ENCODE results near the gene CBX6. TPM values are rescaled to one million over a fixed set of nuclear protein-coding genes. Genes with fewer than 3 reads are reported as not detected.
A peak's percentile ranks its signal among the peaks of the same experiment; 100 is the strongest.

The CBX6 gene
- total RNA-seq, 2 experiments from 2014 or later, result 61.4 to 61.8 TPM

DNA sequence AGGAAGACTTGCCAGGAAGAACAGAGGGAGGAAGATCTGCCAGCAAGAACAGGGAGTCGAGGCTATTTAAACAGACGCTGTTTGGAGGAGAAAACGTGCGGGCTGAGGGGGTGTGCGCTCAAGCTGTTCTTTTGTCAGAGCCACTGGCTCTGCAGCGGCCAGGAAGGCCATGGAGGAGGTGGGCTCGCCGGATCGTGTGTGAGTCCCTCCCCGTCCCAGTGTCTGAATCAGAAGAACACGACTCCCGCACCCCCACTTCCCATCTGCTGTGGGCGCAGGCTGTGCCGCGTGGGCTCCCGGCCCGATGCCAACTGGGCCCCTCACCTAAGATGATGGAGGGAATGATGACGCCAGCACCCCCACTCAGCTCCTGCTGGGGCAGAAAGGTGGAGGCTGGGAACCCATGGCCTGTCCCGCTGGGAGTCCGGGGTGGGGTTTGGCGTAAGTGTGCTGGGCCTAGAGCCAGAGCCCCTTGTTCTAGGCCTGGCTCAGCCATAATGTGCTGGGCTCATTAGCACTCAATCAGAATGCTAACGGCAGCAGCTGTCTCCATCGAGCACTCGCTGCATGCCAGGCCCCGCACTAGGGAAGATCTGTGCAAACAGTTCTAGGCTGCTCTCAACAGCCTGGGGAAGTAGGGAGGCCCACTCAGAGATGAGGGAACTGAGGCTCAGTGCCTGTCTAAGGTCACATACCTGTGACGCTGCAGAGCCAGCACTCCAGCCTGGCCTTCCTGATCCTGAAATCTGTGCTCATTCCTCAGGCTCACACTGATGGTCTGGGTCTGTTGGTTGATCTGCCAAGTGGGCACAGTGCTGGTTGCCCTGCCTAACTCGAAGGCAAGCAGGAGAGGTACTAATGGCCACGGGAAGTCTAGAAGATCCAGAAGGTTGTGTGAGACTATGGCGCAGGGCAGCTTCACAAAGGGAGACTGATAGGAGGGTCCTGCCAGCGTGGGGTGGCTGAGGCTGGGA lies 39.7 kb downstream of the CBX6 start:
- ChIA-PET POLR2A (no interaction called here), CTCF (no interaction called here)
- Mint-ChIP-seq H3K4me1 (ENCODE audit: low read depth) (no peaks in the 10 kb centered on the region), H3K27ac (no peak overlapping the region), H3K27me3 (ENCODE audit: low read depth) (no peaks in the 10 kb centered on the region), H3K4me3 (no peak overlapping the region), H3K9me3 (ENCODE audit: insufficient read depth) (no peaks in the 10 kb centered on the region), H3K36me3 (ENCODE audit: low read depth) (no peaks in the 10 kb centered on the region)
- DNase-seq (no peak), ATAC-seq (no peak)

DNA sequence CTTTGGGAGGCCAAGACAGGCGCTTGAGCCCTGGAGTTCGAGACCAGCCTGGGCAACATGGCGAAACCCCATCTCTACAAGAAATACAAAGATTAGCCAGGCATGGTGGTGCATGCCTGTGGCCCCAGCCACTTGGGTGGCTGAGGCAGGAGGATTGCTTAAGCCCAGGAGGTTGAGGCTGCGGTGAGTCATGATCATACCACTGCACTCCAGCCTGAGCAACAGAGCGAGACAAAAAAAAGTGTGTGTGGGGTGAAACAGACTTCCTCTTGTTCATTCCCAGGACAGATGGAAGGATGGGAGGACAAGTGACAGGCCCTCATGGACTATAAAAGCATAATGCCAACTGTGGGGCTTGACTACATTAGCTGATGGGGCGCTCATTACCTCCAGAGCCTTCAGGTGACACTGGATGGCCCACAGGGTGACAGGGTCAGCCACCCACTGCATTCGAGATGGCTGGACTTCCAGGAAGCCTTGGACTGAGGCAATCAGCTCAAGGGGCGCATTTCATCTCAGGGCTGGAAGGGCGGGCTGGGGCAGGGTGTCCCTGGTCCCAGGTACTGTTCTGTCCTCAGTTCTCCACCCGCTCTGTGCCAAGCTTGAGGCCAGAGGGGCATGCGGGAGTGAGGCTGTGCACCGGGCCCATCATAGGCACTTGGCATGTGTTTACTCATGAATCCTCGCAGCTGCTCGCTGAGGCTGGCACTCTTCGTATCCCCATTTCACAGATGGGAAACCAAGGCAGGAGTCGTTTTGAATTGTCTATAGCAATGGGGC lies 40.7 kb downstream of the CBX6 start:
- DNase-seq (no peak), ATAC-seq (no peak)
- ChIA-PET POLR2A (no interaction called here), CTCF (no interaction called here)
- Mint-ChIP-seq H3K27me3 (ENCODE audit: low read depth) (no peaks in the 10 kb centered on the region), H3K36me3 (ENCODE audit: low read depth) (no peaks in the 10 kb centered on the region), H3K27ac (no peak overlapping the region), H3K9me3 (ENCODE audit: insufficient read depth) (no peaks in the 10 kb centered on the region), H3K4me3 (no peak overlapping the region), H3K4me1 (ENCODE audit: low read depth) (no peaks in the 10 kb centered on the region)

DNA sequence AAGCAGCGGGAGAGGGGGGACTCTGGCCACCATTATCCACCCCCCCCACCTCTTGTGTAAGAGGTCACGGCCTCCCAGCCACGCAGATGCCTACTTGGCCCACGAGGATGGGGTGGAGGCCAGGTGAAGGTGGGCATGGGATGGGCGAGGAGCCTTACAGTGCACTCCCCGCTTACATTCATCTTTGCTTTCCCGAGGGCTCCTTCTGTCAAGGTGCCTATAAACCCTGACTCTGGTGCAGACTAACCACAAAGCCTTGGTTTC lies 41.2 kb downstream of the CBX6 start:
- H3K4me1 Mint-ChIP-seq (ENCODE audit: low read depth), result no peaks in the 10 kb centered on the region
- H3K4me3 Mint-ChIP-seq, result no peak overlapping the region
- H3K36me3 Mint-ChIP-seq (ENCODE audit: low read depth), result no peaks in the 10 kb centered on the region
- H3K27ac Mint-ChIP-seq, result no peak overlapping the region
- H3K27me3 Mint-ChIP-seq (ENCODE audit: low read depth), result no peaks in the 10 kb centered on the region
- ATAC-seq (no peak), DNase-seq (no peak)
- CTCF ChIA-PET, result no interaction called here
- H3K9me3 Mint-ChIP-seq (ENCODE audit: insufficient read depth), result no peaks in the 10 kb centered on the region
- POLR2A ChIA-PET, result no interaction called here

- POLR2A ChIA-PET, result no interaction called here
These were observed 41.8 kb downstream of the CBX6 start for GRCh38 chr22:38830026-38830844.

DNA sequence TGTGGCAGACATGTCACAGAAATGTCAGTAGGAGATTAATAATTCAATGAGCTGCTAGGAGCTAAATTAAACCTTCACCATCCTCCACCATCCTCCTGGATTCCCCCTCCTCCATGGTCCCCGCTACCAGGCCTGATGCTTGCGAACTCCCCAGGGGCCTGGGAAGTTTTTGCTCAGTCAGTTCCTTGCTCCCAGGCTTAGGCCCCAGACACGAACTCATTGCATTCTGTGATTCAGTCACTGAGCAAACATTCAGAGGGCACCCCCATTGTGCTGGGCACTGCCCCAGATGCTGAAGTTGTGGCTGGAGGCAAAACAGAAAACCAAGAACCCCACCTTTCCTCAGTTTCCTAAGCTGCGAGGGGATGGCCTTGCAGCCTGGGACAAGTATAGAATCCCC lies 42.5 kb downstream of the CBX6 start:
- H3K4me3 Mint-ChIP-seq, result no peak overlapping the region
- ATAC-seq (no peak), DNase-seq (no peak)
- H3K36me3 Mint-ChIP-seq (ENCODE audit: low read depth), result no peaks in the 10 kb centered on the region
- no peak overlapping the region for H3K27ac Mint-ChIP-seq
- no peaks in the 10 kb centered on the region for H3K27me3 Mint-ChIP-seq (ENCODE audit: low read depth)
- no peaks in the 10 kb centered on the region for H3K4me1 Mint-ChIP-seq (ENCODE audit: low read depth)
- CTCF ChIA-PET, result interaction anchor here (0.9 kb wide), 1 partner anchor 40 kb away, joined by 3 read pairs; no protein-coding TSS in a partner anchor
- no peaks in the 10 kb centered on the region for H3K9me3 Mint-ChIP-seq (ENCODE audit: insufficient read depth)
- POLR2A ChIA-PET, result no interaction called here

More at GRCh38 chr22:38830026-38830844, 41.8 kb downstream of the CBX6 start:
- Mint-ChIP-seq H3K4me3 (no peak overlapping the region), H3K36me3 (ENCODE audit: low read depth) (no peaks in the 10 kb centered on the region), H3K27me3 (ENCODE audit: low read depth) (no peaks in the 10 kb centered on the region), H3K9me3 (ENCODE audit: insufficient read depth) (no peaks in the 10 kb centered on the region), H3K4me1 (ENCODE audit: low read depth) (no peaks in the 10 kb centered on the region), H3K27ac (no peak overlapping the region)
- CTCF ChIA-PET, result no interaction called here
- DNase-seq (no peak), ATAC-seq (no peak)

GRCh38 chr22:38828616-38829205 lies 43.3 kb downstream of the CBX6 start:
- Mint-ChIP-seq H3K4me3 (no peak overlapping the region), H3K36me3 (ENCODE audit: low read depth) (no peaks in the 10 kb centered on the region), H3K27me3 (ENCODE audit: low read depth) (no peaks in the 10 kb centered on the region), H3K9me3 (ENCODE audit: insufficient read depth) (no peaks in the 10 kb centered on the region), H3K27ac (no peak overlapping the region), H3K4me1 (ENCODE audit: low read depth) (no peaks in the 10 kb centered on the region)
- ChIA-PET POLR2A (no interaction called here), CTCF (interaction anchor here (0.9 kb wide), 1 partner anchor 41 kb away, joined by 3 read pairs; no protein-coding TSS in a partner anchor)
- ATAC-seq (no peak), DNase-seq (no peak)

GRCh38 chr22:38828191-38828590 lies 43.8 kb downstream of the CBX6 start:
- Mint-ChIP-seq H3K27ac (no peak overlapping the region), H3K4me3 (no peak overlapping the region), H3K27me3 (ENCODE audit: low read depth) (no peaks in the 10 kb centered on the region), H3K4me1 (ENCODE audit: low read depth) (no peaks in the 10 kb centered on the region), H3K9me3 (ENCODE audit: insufficient read depth) (no peaks in the 10 kb centered on the region), H3K36me3 (ENCODE audit: low read depth) (no peaks in the 10 kb centered on the region)
- no peak for ATAC-seq
- DNase-seq, result no peak
- ChIA-PET POLR2A (interaction anchor here (1.2 kb wide), 1 partner anchor 15 kb away, joined by 4 read pairs; no protein-coding TSS in a partner anchor), CTCF (no interaction called here)

- no peak for ATAC-seq
These were observed 44.5 kb downstream of the CBX6 start for GRCh38 chr22:38827510-38827909.

GRCh38 chr22:38826801-38827200 lies 45.2 kb downstream of the CBX6 start:
- no peaks in the 10 kb centered on the region for H3K9me3 Mint-ChIP-seq (ENCODE audit: insufficient read depth)

More at GRCh38 chr22:38827510-38827909, 44.5 kb downstream of the CBX6 start:
- Mint-ChIP-seq H3K4me1 (ENCODE audit: low read depth) (no peaks in the 10 kb centered on the region), H3K27ac (no peak overlapping the region), H3K4me3 (no peak overlapping the region), H3K36me3 (ENCODE audit: low read depth) (no peaks in the 10 kb centered on the region), H3K27me3 (ENCODE audit: low read depth) (no peaks in the 10 kb centered on the region), H3K9me3 (ENCODE audit: insufficient read depth) (no peaks in the 10 kb centered on the region)
- ChIA-PET POLR2A (interaction anchor here (1.2 kb wide), 1 partner anchor 15 kb away, joined by 4 read pairs; no protein-coding TSS in a partner anchor), CTCF (no interaction called here)
- no peak for DNase-seq

GRCh38 chr22:38826386-38826785 lies 45.6 kb downstream of the CBX6 start:
- Mint-ChIP-seq H3K27me3 (ENCODE audit: low read depth) (no peaks in the 10 kb centered on the region), H3K27ac (no peak overlapping the region), H3K4me3 (no peak overlapping the region), H3K9me3 (ENCODE audit: insufficient read depth) (no peaks in the 10 kb centered on the region), H3K36me3 (ENCODE audit: low read depth) (no peaks in the 10 kb centered on the region), H3K4me1 (ENCODE audit: low read depth) (no peaks in the 10 kb centered on the region)
- CTCF ChIA-PET, result interaction anchor here (0.6 kb wide), 1 partner anchor 140 kb away, joined by 3 read pairs; no protein-coding TSS in a partner anchor
- ATAC-seq, result no peak
- POLR2A ChIA-PET, result no interaction called here
- DNase-seq, result no peak

More at GRCh38 chr22:38826801-38827200, 45.2 kb downstream of the CBX6 start:
- ATAC-seq (no peak), DNase-seq (no peak)
- ChIA-PET POLR2A (no interaction called here), CTCF (interaction anchor here (0.6 kb wide), 1 partner anchor 140 kb away, joined by 3 read pairs; no protein-coding TSS in a partner anchor)
- no peaks in the 10 kb centered on the region for H3K27me3 Mint-ChIP-seq (ENCODE audit: low read depth)
- H3K4me1 Mint-ChIP-seq (ENCODE audit: low read depth), result no peaks in the 10 kb centered on the region
- no peak overlapping the region for H3K4me3 Mint-ChIP-seq
- no peak overlapping the region for H3K27ac Mint-ChIP-seq
- H3K36me3 Mint-ChIP-seq (ENCODE audit: low read depth), result no peaks in the 10 kb centered on the region

GRCh38 chr22:38824585-38824984 lies 47.4 kb downstream of the CBX6 start:
- H3K27me3 Mint-ChIP-seq (ENCODE audit: low read depth), result no peaks in the 10 kb centered on the region
- POLR2A ChIA-PET, result interaction anchor here (0.5 kb wide), 1 partner anchor 29 kb away, joined by 3 read pairs; no protein-coding TSS in a partner anchor
- H3K9me3 Mint-ChIP-seq (ENCODE audit: insufficient read depth), result no peaks in the 10 kb centered on the region
- no peaks in the 10 kb centered on the region for H3K4me1 Mint-ChIP-seq (ENCODE audit: low read depth)
- DNase-seq (peak; percentile 81), ATAC-seq (peak; percentile 91)
- no peak overlapping the region for H3K4me3 Mint-ChIP-seq
- H3K27ac Mint-ChIP-seq, result no peak overlapping the region
- CTCF ChIA-PET, result interaction anchor here (1.1 kb wide), 1 partner anchor 100 kb away, joined by 3 read pairs; no protein-coding TSS in a partner anchor
- no peaks in the 10 kb centered on the region for H3K36me3 Mint-ChIP-seq (ENCODE audit: low read depth)
